Omental fat pad (tissue), 4 donors: Measurements from ENCODE around the gene CMBL. TPM values are rescaled to one million over a fixed set of nuclear protein-coding genes. Genes with fewer than 3 reads are reported as not detected.

ENCODE experiments used
- ATAC-seq: fragments of 150-250 bp; one replicate; pipeline ENCODE4 v1.9.1; 2016; ENCODE audit warnings: mild to moderate bottlenecking, moderate library complexity; ENCODE audit not compliant: low FRiP score
- DNase-seq: peaks from one replicate; pipeline ENCODE4 v3.0.0-alpha.2; 2019; ENCODE audit warnings: low spot score
- total RNA-seq, 4 donors: library from RNA; depleted of rRNA; stranded (reverse); fragments of >200 nt; gene quantifications; one replicate each; pipeline ENCODE4 v1.1.0, GENCODE V29; 2016
- TF ChIP-seq, protein P1 (sequence below), 3 donors: fragments of 450-650 bp; IDR thresholded peaks; one replicate each; pipeline ENCODE4 v1.5.1; 2016 to 2017; ENCODE audit warnings: antibody characterized with exemption in 3 of 3, mild to moderate bottlenecking in 3 of 3, moderate library complexity in 2 of 3

The CMBL gene
- total RNA-seq, 4 donors from 2014 or later: 7.1 to 16.7 (median 8.7) TPM

DNA sequence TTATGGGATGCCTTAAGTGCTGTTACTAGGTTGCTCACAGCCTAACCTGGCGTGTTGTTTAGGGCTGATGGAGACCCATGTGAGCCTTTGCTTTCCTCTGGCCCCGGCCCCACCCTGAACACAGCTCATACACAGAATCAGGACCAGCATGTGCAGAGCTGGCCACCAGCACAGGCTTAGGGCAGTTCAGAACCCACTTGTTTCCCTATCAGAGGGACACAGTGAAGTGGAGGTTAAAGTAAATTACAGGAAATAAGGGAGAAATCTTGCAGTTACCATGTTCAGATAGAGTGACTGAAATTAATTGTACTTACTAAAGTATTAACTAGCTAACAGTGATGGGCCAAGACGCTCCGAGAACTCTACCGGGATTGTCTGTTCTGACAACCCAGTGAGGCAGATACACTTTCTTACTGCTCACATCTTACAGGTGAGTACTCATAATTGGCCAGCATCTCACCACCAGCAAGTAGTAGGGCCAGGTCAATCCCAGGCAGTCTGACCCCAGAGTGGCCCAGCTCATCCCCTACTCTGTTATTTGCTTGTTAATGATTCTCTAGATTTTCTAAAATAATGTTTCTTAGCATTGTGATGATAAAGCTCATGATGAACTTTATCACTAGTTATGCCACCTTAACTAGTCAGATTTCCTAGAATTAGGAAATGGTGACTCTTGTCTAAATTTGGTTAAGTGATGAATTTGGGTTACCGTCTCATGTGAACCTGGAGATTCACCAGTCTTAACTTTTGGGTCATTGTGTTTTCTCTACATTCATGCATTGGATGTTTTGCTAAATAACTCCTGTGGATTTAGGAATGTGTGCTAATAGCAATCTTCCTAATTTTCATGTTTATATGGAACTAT lies 42.2 kb downstream of the CMBL start:
- ATAC-seq (no peak), DNase-seq (no peak)
- TF ChIP-seq, protein P1, sequence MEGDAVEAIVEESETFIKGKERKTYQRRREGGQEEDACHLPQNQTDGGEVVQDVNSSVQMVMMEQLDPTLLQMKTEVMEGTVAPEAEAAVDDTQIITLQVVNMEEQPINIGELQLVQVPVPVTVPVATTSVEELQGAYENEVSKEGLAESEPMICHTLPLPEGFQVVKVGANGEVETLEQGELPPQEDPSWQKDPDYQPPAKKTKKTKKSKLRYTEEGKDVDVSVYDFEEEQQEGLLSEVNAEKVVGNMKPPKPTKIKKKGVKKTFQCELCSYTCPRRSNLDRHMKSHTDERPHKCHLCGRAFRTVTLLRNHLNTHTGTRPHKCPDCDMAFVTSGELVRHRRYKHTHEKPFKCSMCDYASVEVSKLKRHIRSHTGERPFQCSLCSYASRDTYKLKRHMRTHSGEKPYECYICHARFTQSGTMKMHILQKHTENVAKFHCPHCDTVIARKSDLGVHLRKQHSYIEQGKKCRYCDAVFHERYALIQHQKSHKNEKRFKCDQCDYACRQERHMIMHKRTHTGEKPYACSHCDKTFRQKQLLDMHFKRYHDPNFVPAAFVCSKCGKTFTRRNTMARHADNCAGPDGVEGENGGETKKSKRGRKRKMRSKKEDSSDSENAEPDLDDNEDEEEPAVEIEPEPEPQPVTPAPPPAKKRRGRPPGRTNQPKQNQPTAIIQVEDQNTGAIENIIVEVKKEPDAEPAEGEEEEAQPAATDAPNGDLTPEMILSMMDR (IDR thresholded peaks at IDR 0.05): no peak

DNA sequence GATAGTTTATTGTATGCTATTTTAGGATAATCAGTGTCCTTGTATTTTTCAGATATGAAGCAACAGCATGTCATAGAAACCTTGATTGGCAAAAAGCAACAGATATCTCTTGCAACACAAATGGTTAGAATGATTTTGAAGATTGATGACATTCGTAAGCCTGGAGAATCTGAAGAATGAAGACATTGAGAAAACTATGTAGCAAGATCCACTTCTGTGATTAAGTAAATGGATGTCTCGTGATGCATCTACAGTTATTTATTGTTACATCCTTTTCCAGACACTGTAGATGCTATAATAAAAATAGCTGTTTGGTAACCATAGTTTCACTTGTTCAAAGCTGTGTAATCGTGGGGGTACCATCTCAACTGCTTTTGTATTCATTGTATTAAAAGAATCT lies 43.1 kb downstream of the CMBL start:
- DNase-seq: no peak
- TF ChIP-seq, protein P1 (IDR thresholded peaks at IDR 0.05): no peak
- no peak for ATAC-seq

DNA sequence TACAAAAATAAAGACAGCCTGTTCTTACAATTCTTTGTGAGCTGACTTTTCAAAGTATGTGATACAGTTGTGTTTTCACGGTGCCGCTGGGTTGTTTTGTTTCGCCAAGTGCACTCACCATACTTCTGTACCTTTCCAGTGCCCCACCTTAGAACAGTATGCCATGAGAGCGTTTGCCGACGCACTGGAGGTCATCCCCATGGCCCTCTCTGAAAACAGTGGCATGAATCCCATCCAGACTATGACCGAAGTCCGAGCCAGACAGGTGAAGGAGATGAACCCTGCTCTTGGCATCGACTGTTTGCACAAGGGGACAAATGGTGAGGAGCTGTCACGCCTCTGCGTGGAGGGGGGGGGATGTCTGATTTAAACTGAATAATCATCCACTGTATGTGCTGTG lies 44.7 kb downstream of the CMBL start:
- ATAC-seq (no peak), DNase-seq (no peak)
- TF ChIP-seq, protein P1 (IDR thresholded peaks at IDR 0.05): no peak

DNA sequence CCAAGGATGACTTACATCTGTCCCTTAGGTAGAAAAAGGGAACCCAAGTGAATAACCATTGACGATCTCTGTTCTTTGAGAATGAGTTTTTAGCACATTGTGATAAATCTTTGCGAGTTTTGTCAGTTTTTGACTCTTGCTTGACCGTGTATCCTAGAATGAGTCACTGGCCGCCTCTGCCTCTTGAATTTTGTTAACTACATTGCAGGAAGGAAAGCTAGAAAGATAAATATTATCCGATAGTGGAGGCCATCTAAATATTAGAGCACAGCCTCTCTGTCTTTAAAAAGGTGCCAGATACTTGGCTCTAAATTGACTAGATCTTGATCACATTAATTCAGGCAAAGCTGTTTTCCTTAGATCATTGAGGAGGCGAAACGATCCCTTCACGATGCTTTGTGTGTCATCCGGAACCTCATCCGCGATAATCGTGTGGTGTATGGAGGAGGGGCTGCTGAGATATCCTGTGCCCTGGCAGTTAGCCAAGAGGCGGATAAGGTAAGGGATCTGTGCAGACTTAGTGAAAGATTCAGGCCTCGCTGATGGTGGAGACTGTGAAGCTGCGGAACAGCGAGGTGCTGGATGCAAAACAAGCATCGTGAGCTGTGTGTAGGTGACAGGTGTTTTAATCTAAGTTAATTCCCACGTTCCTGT lies 45.5 kb downstream of the CMBL start:
- ATAC-seq (no peak), DNase-seq (no peak)
- TF ChIP-seq, protein P1 (IDR thresholded peaks at IDR 0.05): no peak

DNA sequence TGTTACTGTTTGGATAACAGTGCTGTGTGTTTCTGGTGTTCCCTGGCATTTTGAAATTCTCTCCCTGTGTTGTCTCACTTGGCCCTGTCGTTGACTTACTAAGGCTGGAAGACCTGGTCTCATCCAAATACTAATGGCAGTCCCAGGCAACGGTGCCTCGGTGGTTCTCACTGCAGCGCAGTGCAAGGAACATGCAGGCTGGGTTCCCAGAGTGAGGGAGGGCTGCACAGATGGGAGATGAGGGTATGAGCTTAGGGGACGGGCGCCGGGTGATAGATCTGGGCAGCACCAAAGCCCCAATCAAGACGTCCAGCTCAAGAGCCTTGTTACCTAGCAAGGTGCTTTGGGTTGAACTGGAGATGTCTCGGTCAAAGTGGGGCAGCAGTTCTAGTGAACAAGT lies 46.6 kb downstream of the CMBL start:
- no peak for ATAC-seq
- no peak for DNase-seq
- TF ChIP-seq, protein P1 (IDR thresholded peaks at IDR 0.05): no peak

DNA sequence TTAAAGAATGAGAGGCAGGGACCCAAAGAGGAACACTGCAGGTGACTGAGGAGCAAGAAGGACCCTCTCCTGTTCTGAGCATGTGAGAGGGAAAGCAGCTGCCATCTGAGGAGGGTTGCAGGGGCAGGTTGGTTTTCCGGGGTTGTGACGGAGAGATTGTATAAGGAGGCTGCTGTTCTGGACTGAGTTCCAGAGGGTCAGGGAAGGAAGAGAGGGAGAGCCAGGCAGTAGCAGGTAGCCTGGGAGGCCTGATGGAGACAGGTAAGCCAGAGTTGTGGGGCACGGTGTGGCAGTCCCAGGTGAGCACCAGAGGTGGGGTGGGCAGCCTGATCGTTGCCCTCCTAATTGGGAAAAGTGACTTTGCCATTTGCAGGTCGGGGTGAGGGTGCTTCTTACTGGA lies 47.8 kb downstream of the CMBL start:
- DNase-seq (no peak), ATAC-seq (no peak)
- TF ChIP-seq, protein P1 (IDR thresholded peaks at IDR 0.05): no peak
